Stimulated activated CD8-positive, alpha-beta memory T cell treated with anti-CD3 and anti-CD28 coated beads, Interleukin-15, amount 100 ng/mL, for 48 hours (primary cell): ENCODE data around the gene BRD4.

ENCODE experiments used
- DNase-seq, 2 donors: peaks; one replicate each; pipeline ENCODE4 v3.0.0-alpha.2; 2020; ENCODE audit warnings: low read depth in 2 of 2

The BRD4 gene

GRCh38 chr19:15248648-15249527, 83.5 kb downstream of the BRD4 start:
- DNase-seq = no peak

GRCh38 chr19:15248106-15248505, 84.2 kb downstream of the BRD4 start:
- DNase-seq = no peak

- no peak for DNase-seq
Observed at GRCh38 chr19:15247107-15248014, 85.0 kb downstream of the BRD4 start.

GRCh38 chr19:15246198-15246481, 86.2 kb downstream of the BRD4 start:
- DNase-seq = no peak

GRCh38 chr19:15245370-15246197, 86.8 kb downstream of the BRD4 start:
- DNase-seq = no peak

- no peak for DNase-seq
Observed at GRCh38 chr19:15244808-15245207, 87.5 kb downstream of the BRD4 start.

- no peak for DNase-seq
Observed at GRCh38 chr19:15244106-15244803, 88.1 kb downstream of the BRD4 start.

GRCh38 chr19:15243236-15243957, 88.9 kb downstream of the BRD4 start:
- DNase-seq = no peak

- no peak for DNase-seq
Observed at GRCh38 chr19:15241259-15241910, 91.0 kb downstream of the BRD4 start.

- no peak for DNase-seq
Observed at GRCh38 chr19:15240515-15240914, 91.8 kb downstream of the BRD4 start.

GRCh38 chr19:15239337-15239949, 92.9 kb downstream of the BRD4 start:
- DNase-seq = no peak

GRCh38 chr19:15238639-15239155, 93.6 kb downstream of the BRD4 start:
- DNase-seq = no peak

GRCh38 chr19:15237759-15238638, 94.3 kb downstream of the BRD4 start:
- DNase-seq = no peak

- no peak for DNase-seq
Observed at GRCh38 chr19:15236886-15237285, 95.5 kb downstream of the BRD4 start.

GRCh38 chr19:15235781-15236180, 96.6 kb downstream of the BRD4 start:
- DNase-seq = no peak

- DNase-seq = no peak
Observed at GRCh38 chr19:15234431-15235130, 97.8 kb downstream of the BRD4 start.

GRCh38 chr19:15231271-15231670, 101.1 kb downstream of the BRD4 start:
- no peak for DNase-seq

GRCh38 chr19:15227261-15227660, 105.1 kb downstream of the BRD4 start:
- DNase-seq = no peak
